Gastroesophageal sphincter (tissue), 4 donors: ENCODE measurements around the gene CHMP2B. TPM values are rescaled to one million over a fixed set of nuclear protein-coding genes. Genes with fewer than 3 reads are reported as not detected.
"Not testable (repeated sequence)": the region's sequence is repeated elsewhere in the genome, so short reads cannot be mapped to it uniquely, and the experiment has no call there.

Source experiments
- ATAC-seq: fragments of 150-250 bp; one replicate; pipeline ENCODE4 v1.9.1; 2016; ENCODE audit warnings: mild to moderate bottlenecking, moderate library complexity
- H3K27ac ChIP-seq, 4 donors: fragments of 200-600 bp; sonication (generic) in 3 of 4; 1 replicate in 3 of 4; 2 replicates in 1 of 4; pipeline ENCODE4 v1.5.1; 2016 to 2019
- H3K27me3 ChIP-seq: fragments of 200-600 bp; sonication (generic); one replicate; pipeline ENCODE4 v1.5.1; 2019
- H3K36me3 ChIP-seq, 2 donors: fragments of 200-600 bp; sonication (generic); one replicate each; pipeline ENCODE4 v1.5.1; 2019; ENCODE audit warnings: control low read depth in 1 of 2
- H3K4me1 ChIP-seq, 3 donors: fragments of 200-600 bp; sonication (generic); 1 replicate in 2 of 3; 2 replicates in 1 of 3; pipeline ENCODE4 v1.5.1; 2016 to 2019; ENCODE audit warnings: control low read depth in 2 of 3
- H3K4me3 ChIP-seq, 2 donors: fragments of 200-600 bp; sonication (generic); one replicate each; pipeline ENCODE4 v1.5.1; 2019; ENCODE audit warnings: mild to moderate bottlenecking in 1 of 2, moderate library complexity in 1 of 2
- H3K9me3 ChIP-seq, 3 donors: fragments of 200-600 bp; sonication (generic); one replicate each; pipeline ENCODE4 v1.5.1; 2017 to 2019; ENCODE audit warnings: control low read depth in 2 of 3
- EP300 ChIP-seq: sonication (generic); formaldehyde crosslinking; IDR thresholded peaks from one replicate; pipeline ENCODE4 v1.6.1; 2017; ENCODE audit warnings: antibody characterized with exemption, mild to moderate bottlenecking
- POLR2A ChIP-seq, 2 donors: fragments of 450-650 bp; IDR thresholded peaks; one replicate each; pipeline ENCODE4 v1.6.1; 2017; ENCODE audit warnings: antibody characterized with exemption in 2 of 2, mild to moderate bottlenecking in 2 of 2, moderate library complexity in 1 of 2
- POLR2AphosphoS5 ChIP-seq: sonication (generic); formaldehyde crosslinking; IDR thresholded peaks from one replicate; pipeline ENCODE4 v1.6.1; 2017; ENCODE audit warnings: antibody characterized with exemption
- WGBS, 2 donors: methylation state at CpG; one replicate each; pipeline ENCODE4 v1.1.5; 2018; ENCODE audit warnings: low coverage in 1 of 2; 5-methylcytosine and 5-hydroxymethylcytosine counted together
- total RNA-seq, 4 donors: library from RNA; depleted of rRNA; stranded (reverse); fragments of >200 nt; gene quantifications; one replicate each; pipeline ENCODE4 v1.1.0, GENCODE V29; 2016
- TF ChIP-seq, protein P1 (sequence below), 4 experiments: fragments of 200-600 bp in 2 of 4; fragments of 450-650 bp in 2 of 4; sonication (generic) in 1 of 4; IDR thresholded peaks; one replicate each; pipeline ENCODE4 v1.5.1; 2017 to 2019; ENCODE audit warnings: antibody characterized with exemption in 4 of 4, mild to moderate bottlenecking in 2 of 4, moderate library complexity in 2 of 4

Gene CHMP2B
- total RNA-seq, 4 donors from 2014 or later: 42.3 to 63.3 (median 44.2) TPM

DNA sequence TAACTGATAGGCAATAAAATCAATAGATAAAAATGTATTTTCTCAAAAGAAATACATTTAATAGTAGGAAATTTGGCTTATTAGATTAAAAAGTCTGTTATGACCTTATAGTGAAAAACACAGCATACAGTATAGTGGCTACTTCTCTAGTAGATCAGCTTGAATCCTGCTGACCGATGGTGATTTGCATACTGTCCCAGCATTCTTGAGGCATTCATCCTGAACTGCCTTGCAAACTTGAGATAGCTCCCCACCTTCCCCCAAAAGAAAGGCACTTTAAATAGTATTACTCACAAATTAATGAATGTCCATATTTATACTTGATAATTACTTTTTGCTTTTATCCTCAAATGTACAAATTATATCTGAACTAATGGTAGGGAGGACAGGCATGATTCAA is 6.7 kb downstream of the CHMP2B start:
- Histone ChIP-seq H3K27ac (no peak overlapping the region), H3K9me3 (no peaks in the 10 kb centered on the region), H3K4me3 (no peak overlapping the region), H3K4me1 (peaks cover 0 to 38% (median 3%) of the 10 kb centered on the region in 3 donors), H3K27me3 (no peaks in the 10 kb centered on the region), H3K36me3 (peaks cover 0 to 8% of the 10 kb centered on the region in 2 donors)
- WGBS, 2 donors: 80% methylated on average over 1 of the region's 1 CpG; no CpG with 5 or more reads in 1 of the 2 donors
- ATAC-seq: no peak
- TF ChIP-seq, protein P1, sequence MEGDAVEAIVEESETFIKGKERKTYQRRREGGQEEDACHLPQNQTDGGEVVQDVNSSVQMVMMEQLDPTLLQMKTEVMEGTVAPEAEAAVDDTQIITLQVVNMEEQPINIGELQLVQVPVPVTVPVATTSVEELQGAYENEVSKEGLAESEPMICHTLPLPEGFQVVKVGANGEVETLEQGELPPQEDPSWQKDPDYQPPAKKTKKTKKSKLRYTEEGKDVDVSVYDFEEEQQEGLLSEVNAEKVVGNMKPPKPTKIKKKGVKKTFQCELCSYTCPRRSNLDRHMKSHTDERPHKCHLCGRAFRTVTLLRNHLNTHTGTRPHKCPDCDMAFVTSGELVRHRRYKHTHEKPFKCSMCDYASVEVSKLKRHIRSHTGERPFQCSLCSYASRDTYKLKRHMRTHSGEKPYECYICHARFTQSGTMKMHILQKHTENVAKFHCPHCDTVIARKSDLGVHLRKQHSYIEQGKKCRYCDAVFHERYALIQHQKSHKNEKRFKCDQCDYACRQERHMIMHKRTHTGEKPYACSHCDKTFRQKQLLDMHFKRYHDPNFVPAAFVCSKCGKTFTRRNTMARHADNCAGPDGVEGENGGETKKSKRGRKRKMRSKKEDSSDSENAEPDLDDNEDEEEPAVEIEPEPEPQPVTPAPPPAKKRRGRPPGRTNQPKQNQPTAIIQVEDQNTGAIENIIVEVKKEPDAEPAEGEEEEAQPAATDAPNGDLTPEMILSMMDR (IDR thresholded peaks at IDR 0.05): no peak
- TF ChIP-seq EP300 (no peak), POLR2A (IDR thresholded peaks at IDR 0.05) (no peak), POLR2AphosphoS5 (no peak)

- TF ChIP-seq POLR2A (IDR thresholded peaks at IDR 0.05): no peak
- TF ChIP-seq POLR2AphosphoS5: no peak
- TF ChIP-seq EP300: no peak
- TF ChIP-seq, protein P1 (IDR thresholded peaks at IDR 0.05): no peak
Measured at GRCh38 chr3:87236093-87236492, 9.0 kb downstream of the CHMP2B start.

DNA sequence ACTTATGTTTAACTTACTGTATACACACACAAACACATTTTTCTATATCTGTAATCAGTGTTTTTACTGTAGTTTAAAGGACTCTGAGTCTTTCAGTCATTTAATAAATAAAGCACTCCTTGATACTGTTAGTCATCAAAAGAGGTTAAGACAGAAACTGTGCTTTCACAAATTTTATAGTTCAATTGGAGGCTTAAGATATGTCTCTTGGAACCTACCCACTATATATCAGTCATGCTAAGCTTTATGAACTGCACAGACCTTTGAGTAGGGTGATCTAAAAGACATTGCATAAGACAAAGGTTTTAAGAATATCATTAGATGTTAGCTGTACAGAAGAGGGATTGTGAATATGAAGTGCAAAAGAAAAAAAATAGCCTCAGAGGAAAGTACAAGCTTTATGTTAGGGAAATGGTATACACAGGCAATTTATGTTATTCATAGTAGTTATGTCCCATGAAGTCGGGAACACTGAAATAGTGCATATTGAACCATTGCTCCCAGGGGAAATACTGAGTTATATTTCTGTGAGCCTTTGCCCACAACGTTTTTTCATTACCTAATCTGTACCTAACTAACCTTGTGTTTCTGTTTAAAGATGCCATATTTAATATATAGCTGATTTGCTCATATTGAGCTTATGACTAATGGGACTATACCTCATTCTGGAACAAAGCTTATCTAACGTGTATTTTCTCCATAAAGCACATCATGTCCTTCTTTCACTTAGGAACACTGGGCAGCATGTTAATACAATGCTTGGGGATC is 19.7 kb downstream of the CHMP2B start:
- peaks cover 0 to 6% (median 0%) of the 10 kb centered on the region in 3 donors for H3K4me1 ChIP-seq
- no peak for TF ChIP-seq POLR2A (IDR thresholded peaks at IDR 0.05)
- TF ChIP-seq POLR2AphosphoS5: no peak
- no peak for TF ChIP-seq EP300
- TF ChIP-seq, protein P1 (IDR thresholded peaks at IDR 0.05): no peak
- H3K9me3 ChIP-seq: no peaks in the 10 kb centered on the region
- no peak for ATAC-seq
- H3K36me3 ChIP-seq: peaks cover 0 to 38% of the 10 kb centered on the region in 2 donors
- no peak overlapping the region for H3K27ac ChIP-seq
- no peaks in the 10 kb centered on the region for H3K27me3 ChIP-seq
- no peak overlapping the region for H3K4me3 ChIP-seq
- 76 to 83% methylated on average over 2 to 3 of the region's 3 CpGs for WGBS, 2 donors

More at GRCh38 chr3:87236093-87236492, 9.0 kb downstream of the CHMP2B start:
- no peak overlapping the region for H3K27ac ChIP-seq
- no peak overlapping the region for H3K4me3 ChIP-seq
- no peaks in the 10 kb centered on the region for H3K9me3 ChIP-seq
- H3K4me1 ChIP-seq: peaks cover 0 to 19% (median 0%) of the 10 kb centered on the region in 3 donors
- H3K36me3 ChIP-seq: peaks cover 0 to 14% of the 10 kb centered on the region in 2 donors
- ATAC-seq: no peak
- 77 to 90% methylated on average over 1 of the region's 1 CpG for WGBS, 2 donors
- no peaks in the 10 kb centered on the region for H3K27me3 ChIP-seq

DNA sequence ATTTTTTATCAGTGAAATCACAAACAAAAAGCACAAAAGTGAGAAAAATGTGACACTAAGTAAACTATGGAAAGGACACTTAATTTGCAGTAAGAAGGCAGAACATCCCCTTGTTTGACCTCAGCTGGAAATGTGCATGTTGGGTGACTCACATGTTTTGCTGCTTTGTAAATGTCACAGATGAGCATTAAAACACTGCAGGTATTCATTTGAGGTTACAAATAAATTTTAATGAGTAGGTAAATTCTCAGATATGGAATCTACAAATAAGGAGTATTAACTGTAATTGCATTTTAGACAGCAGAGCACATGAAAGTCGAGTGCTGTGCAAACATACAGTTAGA is 20.3 kb downstream of the CHMP2B start:
- H3K27me3 ChIP-seq: no peaks in the 10 kb centered on the region
- ATAC-seq: no peak
- H3K36me3 ChIP-seq: peaks cover 0 to 38% of the 10 kb centered on the region in 2 donors
- TF ChIP-seq POLR2AphosphoS5 (no peak), POLR2A (IDR thresholded peaks at IDR 0.05) (no peak), EP300 (no peak)
- TF ChIP-seq, protein P1 (IDR thresholded peaks at IDR 0.05): no peak
- H3K27ac ChIP-seq: no peak overlapping the region
- H3K4me1 ChIP-seq: peaks cover 0 to 6% (median 0%) of the 10 kb centered on the region in 3 donors
- WGBS, 2 donors: 83 to 100% methylated on average over 1 of the region's 1 CpG
- H3K9me3 ChIP-seq: no peaks in the 10 kb centered on the region
- H3K4me3 ChIP-seq: no peak overlapping the region

DNA sequence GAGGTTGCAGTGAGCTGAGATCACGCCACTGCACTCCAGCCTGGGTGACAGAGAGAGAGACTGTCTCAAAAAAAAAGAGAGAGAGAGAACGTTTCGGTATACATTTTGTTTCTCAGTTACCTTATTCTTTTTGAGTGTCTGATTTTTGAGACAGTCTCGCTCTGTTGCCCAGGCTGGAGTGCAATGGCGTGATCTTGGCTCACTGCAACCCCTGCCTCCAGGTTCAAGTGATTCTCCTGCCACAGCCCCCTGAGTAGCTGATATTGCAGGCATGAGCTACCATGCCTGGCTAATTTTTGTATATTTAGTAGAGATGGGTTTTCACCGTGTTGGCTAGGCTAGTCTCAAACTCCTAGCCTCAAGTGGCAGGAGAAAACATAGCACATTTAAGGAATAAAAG is 21.1 kb downstream of the CHMP2B start:
- H3K36me3 ChIP-seq: peaks cover 0 to 41% of the 10 kb centered on the region in 2 donors
- ATAC-seq, H3K4me1 ChIP-seq, H3K9me3 ChIP-seq, H3K27me3 ChIP-seq, H3K27ac ChIP-seq, H3K4me3 ChIP-seq: not testable (repeated sequence)
- WGBS, 2 donors: 92 to 100% methylated on average over 1 to 6 of the region's 6 CpGs
